Measurements from ENCODE around the gene SLCO2A1. TPM values are rescaled to one million over a fixed set of nuclear protein-coding genes. Genes with fewer than 3 reads are reported as not detected.

SLCO2A1 gene
- total and polyA plus RNA-seq, 4 experiments from 2014 or later = not detected

DNA sequence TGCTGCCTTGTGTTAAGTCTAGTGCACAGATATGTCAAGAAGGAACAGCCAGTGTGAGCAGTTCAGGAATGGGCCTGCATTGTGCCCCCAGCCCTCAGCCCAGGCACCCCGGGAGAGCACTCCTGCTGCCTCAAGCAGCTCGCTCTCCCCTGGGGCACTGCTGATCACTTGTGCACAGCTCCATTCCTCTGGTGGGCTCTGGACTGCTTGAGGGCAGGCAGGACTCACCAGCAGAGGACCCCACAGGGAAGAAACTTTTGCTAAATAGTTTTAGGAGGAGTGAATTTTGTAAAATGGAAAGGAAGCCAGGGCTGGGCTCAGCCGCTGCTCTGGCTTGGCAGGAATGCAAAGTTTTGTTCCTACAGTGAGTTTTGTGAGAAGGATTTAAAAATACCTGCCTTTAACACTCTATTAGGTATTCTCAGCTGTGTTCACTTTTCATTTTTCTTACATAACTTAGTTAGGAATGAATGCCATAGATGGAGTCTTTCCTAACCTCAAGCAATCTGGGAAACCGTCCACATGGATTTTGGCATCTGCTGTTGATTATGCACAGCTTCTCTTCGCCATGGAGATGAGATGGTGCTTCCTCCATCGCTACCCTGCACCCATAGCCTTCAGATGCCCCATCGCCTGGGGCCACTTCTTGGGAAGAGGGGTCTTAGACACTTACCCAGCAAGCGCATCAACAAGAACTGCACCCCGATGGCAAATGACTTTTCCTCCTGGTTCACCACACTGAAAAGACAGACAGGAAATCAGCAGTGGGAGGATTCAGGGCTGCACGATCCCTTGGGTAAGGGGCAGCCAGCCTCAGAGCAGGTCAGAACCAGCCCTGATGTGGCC is 91.7 kb downstream of the SLCO2A1 start:
- H3K27me3 Mint-ChIP-seq = peaks cover 5 to 6% of the 10 kb centered on the region in 2 donors
- ChIA-PET POLR2A (ENCODE audit: partially characterized antibody) (no interaction called here), CTCF (ENCODE audit: partially characterized antibody) (no interaction called here)
- H3K27me3 ChIP-seq (ENCODE audit: insufficient read depth, low read length) = no peaks in the 10 kb centered on the region
- no peak overlapping the region for H3K27ac ChIP-seq (ENCODE audit: low read depth, low read length)
- H3K4me1 Mint-ChIP-seq = peaks cover 0 to 4% (median 2%) of the 10 kb centered on the region in 4 donors
- no peaks in the 10 kb centered on the region for H3K36me3 ChIP-seq (ENCODE audit: insufficient read depth, low read length)
- no peak overlapping the region for H3K27ac Mint-ChIP-seq
- H3K9me3 Mint-ChIP-seq = no peaks in the 10 kb centered on the region
- no peaks in the 10 kb centered on the region for H3K9me3 ChIP-seq (ENCODE audit: control insufficient read depth in 1 of 2, low read length in 2 of 2)
- intact Hi-C loops (cut with micrococcal nuclease) = no loop called here
- no peaks in the 10 kb centered on the region for H3K4me1 ChIP-seq (ENCODE audit: insufficient read depth, low read length)
- H3K4me3 ChIP-seq (ENCODE audit: low read length in 2 of 2) = no peak overlapping the region
- DNase-seq = no peak
- no peak overlapping the region for H3K4me3 Mint-ChIP-seq
- no peaks in the 10 kb centered on the region for H3K36me3 Mint-ChIP-seq

DNA sequence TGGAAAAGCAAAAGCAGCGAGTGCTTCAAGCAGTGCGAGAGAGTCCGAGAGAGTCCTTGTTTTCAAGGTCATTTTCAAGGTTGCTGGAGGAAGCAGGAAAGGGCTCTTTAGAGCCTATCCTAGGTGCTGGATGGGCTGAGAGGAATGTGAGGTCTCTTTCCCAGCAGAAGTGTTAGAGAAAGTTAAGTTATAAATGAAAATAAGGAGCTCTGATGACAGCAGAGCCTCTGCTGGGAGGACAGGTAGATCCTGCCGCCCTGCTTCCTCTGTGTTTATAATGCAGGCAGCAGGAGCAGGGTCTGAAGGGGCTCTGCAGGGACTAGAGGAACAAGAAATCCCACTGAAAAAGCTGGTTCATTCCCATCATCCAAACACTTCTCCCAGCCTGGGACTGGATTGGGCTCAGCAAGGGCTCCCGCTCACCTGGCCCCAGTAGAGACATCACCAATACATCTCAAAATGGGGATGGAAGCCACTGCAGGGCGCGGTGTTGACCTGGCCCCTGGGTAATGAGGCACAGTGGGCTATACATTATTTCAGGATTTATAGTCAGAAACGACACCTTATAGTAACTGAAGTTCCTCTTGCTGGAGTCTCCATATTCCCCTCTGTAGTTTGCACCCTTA is 92.6 kb downstream of the SLCO2A1 start:
- ChIA-PET POLR2A (ENCODE audit: partially characterized antibody) (no interaction called here), CTCF (ENCODE audit: partially characterized antibody) (no interaction called here)
- no peak for DNase-seq
- Histone ChIP-seq H3K4me3 (ENCODE audit: low read length in 2 of 2) (no peak overlapping the region), H3K9me3 (ENCODE audit: control insufficient read depth in 1 of 2, low read length in 2 of 2) (no peaks in the 10 kb centered on the region), H3K27me3 (ENCODE audit: insufficient read depth, low read length) (no peaks in the 10 kb centered on the region), H3K27ac (ENCODE audit: low read depth, low read length) (no peak overlapping the region), H3K36me3 (ENCODE audit: insufficient read depth, low read length) (no peaks in the 10 kb centered on the region), H3K4me1 (ENCODE audit: insufficient read depth, low read length) (no peaks in the 10 kb centered on the region)
- Mint-ChIP-seq H3K27ac (no peak overlapping the region), H3K36me3 (no peaks in the 10 kb centered on the region), H3K27me3 (peaks cover 3 to 5% of the 10 kb centered on the region in 2 donors), H3K4me3 (no peak overlapping the region), H3K4me1 (peaks cover 0 to under 1% (median 0%) of the 10 kb centered on the region in 4 donors), H3K9me3 (no peaks in the 10 kb centered on the region)
- intact Hi-C loops (cut with micrococcal nuclease) = no loop called here

DNA sequence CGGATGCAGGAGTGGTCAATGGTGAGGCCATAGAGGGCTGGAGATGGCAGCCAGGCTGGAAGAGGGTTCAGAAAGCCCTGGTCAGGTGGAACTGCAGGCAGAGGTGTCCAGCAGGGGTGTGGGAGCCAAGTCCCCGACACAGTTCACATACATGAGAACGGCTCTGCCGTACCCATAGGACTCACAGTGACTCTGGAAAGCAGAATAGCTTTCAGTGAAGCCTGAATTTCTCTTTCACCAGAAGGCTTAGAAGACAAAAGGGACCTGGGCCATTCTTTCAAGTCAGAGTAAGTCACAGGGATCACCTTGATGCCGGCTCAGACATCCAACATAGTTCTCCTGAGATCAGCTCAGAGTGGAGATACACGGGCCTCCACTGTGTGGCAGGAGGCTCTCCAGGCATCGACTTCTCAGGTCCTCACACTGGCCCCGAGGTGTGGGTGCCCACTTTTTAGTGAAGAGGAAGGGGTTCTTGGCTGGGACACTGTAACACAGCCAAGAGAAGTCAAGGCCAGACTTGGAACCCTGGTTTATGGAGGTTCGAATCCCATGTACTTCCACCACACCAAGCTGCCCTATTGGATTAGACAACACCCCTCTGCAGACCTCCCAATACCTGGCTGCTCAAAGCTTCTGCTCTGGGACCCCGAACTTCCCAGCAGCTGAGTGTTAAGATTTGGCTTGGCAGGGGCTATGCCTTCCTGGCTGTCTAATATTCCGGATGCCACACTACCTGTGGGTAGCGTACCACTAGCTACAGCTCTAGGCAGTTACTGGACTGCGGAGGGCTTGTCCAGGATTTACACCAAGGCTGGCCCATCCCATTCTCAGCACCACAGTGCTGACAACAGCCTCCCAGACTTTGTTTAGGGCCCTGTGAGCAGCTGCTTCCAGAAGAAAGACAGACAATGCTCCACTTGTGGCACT is 93.6 kb downstream of the SLCO2A1 start:
- Mint-ChIP-seq H3K4me1 (no peaks in the 10 kb centered on the region), H3K9me3 (no peaks in the 10 kb centered on the region), H3K4me3 (no peak overlapping the region), H3K27ac (no peak overlapping the region), H3K36me3 (no peaks in the 10 kb centered on the region), H3K27me3 (peaks cover 1 to 3% of the 10 kb centered on the region in 2 donors)
- H3K27me3 ChIP-seq (ENCODE audit: insufficient read depth, low read length) = no peaks in the 10 kb centered on the region
- DNase-seq = no peak
- no peaks in the 10 kb centered on the region for H3K4me1 ChIP-seq (ENCODE audit: insufficient read depth, low read length)
- no peak overlapping the region for H3K4me3 ChIP-seq (ENCODE audit: low read length in 2 of 2)
- intact Hi-C loops (cut with micrococcal nuclease) = no loop called here
- no peaks in the 10 kb centered on the region for H3K9me3 ChIP-seq (ENCODE audit: control insufficient read depth in 1 of 2, low read length in 2 of 2)
- ChIA-PET CTCF (ENCODE audit: partially characterized antibody) (no interaction called here), POLR2A (ENCODE audit: partially characterized antibody) (no interaction called here)
- no peak overlapping the region for H3K27ac ChIP-seq (ENCODE audit: low read depth, low read length)
- no peaks in the 10 kb centered on the region for H3K36me3 ChIP-seq (ENCODE audit: insufficient read depth, low read length)

DNA sequence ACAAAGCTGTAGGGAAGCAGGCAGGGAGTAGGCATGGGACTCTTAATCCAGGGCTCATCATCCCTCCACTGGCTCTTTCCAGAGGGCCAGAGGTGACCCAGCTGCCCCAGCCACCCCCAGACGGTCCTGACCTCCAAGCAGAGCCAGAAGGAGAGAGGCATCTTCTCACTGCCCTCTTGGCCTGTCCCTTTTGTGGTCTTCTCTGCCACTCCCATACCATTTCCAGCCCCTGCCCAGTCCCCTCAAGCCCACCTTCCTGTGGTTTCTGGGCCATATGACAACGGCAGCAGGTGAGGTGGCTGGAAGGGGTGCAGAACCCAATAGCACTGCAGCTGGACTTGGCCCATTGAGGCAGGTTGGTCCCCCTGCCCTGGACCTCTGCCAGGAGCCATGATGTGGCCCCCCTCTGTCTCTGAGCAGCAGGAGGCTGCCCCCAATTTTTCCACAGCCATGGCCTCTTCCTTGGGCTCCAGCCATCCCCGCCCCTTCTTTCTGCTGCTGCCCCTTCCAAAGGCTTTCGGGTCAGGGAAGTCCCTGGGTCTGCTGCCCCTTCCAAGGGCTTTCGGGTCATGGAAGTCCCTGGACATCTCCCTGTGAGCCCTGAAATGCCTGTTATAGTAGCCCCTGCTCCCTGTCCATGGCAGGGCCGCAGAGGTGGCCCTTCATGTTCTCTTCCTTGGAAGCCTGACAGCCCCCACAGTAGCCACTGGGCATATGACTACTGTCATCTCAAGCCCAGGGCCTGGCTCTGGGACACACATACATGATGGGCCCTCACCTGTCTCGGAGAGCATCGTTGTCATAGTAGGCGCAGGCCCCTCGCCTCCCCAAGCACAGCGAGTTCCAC is 94.5 kb downstream of the SLCO2A1 start:
- Histone ChIP-seq H3K9me3 (ENCODE audit: control insufficient read depth in 1 of 2, low read length in 2 of 2) (no peaks in the 10 kb centered on the region), H3K4me1 (ENCODE audit: insufficient read depth, low read length) (no peaks in the 10 kb centered on the region), H3K36me3 (ENCODE audit: insufficient read depth, low read length) (no peaks in the 10 kb centered on the region), H3K27ac (ENCODE audit: low read depth, low read length) (no peak overlapping the region), H3K4me3 (ENCODE audit: low read length in 2 of 2) (no peak overlapping the region), H3K27me3 (ENCODE audit: insufficient read depth, low read length) (no peaks in the 10 kb centered on the region)
- no peak overlapping the region for H3K27ac Mint-ChIP-seq
- H3K4me1 Mint-ChIP-seq = no peaks in the 10 kb centered on the region
- ChIA-PET CTCF (ENCODE audit: partially characterized antibody) (no interaction called here), POLR2A (ENCODE audit: partially characterized antibody) (no interaction called here)
- H3K36me3 Mint-ChIP-seq = no peaks in the 10 kb centered on the region
- H3K27me3 Mint-ChIP-seq = peaks cover 1 to 3% of the 10 kb centered on the region in 2 donors
- H3K9me3 Mint-ChIP-seq = no peaks in the 10 kb centered on the region
- intact Hi-C loops (cut with micrococcal nuclease) = no loop called here
- DNase-seq = no peak
- H3K4me3 Mint-ChIP-seq = no peak overlapping the region

DNA sequence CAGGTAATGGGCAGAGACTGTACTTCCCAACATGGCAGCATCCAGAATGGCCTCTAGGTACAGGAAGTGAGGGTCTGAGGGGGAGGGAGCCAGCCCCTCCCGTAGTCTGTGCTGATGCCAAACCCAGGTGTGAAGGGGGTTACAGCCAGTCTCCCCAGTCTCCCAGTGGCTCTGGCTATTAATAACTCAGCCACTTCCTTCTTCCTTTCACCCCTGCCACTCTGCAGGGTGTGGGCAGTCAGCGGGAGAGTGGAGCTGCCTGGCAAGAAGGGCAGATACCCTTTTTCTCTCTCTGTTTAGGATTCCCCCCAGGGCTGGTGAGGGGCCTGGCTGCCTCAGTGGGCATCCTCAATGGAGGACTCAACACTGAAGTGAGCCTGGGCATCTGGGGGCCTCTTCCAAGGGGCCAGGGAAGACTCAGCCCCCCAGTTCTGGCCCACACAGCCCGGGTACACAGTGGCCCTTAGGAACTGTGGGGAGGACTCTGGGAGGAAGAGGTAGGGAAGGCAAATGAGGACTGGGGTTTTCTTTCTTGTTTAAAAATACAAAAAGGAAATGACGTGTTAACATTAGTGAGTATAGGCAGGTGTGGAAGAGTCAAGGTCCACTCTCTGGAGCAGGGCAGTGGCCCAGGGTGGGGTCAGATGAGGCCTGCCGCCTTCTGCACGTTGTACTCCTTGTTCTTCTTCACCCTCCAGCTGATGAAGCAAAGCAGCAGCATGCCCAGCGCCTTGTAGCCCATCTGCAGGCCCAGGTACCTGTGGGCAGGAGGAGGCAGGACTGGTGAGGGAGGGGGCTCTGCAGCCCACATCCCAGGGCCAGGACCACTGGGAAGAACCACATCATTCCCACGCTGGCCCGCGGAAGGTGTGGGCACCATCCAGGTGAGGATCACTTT is 95.4 kb downstream of the SLCO2A1 start:
- Mint-ChIP-seq H3K4me1 (no peaks in the 10 kb centered on the region), H3K9me3 (no peaks in the 10 kb centered on the region), H3K36me3 (no peaks in the 10 kb centered on the region), H3K4me3 (no peak overlapping the region), H3K27ac (no peak overlapping the region), H3K27me3 (no peaks in the 10 kb centered on the region)
- DNase-seq = no peak
- no peak overlapping the region for H3K27ac ChIP-seq (ENCODE audit: low read depth, low read length)
- ChIA-PET CTCF (ENCODE audit: partially characterized antibody) (no interaction called here), POLR2A (ENCODE audit: partially characterized antibody) (no interaction called here)
- H3K36me3 ChIP-seq (ENCODE audit: insufficient read depth, low read length) = no peaks in the 10 kb centered on the region
- no peaks in the 10 kb centered on the region for H3K4me1 ChIP-seq (ENCODE audit: insufficient read depth, low read length)
- no peaks in the 10 kb centered on the region for H3K27me3 ChIP-seq (ENCODE audit: insufficient read depth, low read length)
- intact Hi-C loops (cut with micrococcal nuclease) = no loop called here
- H3K4me3 ChIP-seq (ENCODE audit: low read length in 2 of 2) = no peak overlapping the region
- no peaks in the 10 kb centered on the region for H3K9me3 ChIP-seq (ENCODE audit: control insufficient read depth in 1 of 2, low read length in 2 of 2)

DNA sequence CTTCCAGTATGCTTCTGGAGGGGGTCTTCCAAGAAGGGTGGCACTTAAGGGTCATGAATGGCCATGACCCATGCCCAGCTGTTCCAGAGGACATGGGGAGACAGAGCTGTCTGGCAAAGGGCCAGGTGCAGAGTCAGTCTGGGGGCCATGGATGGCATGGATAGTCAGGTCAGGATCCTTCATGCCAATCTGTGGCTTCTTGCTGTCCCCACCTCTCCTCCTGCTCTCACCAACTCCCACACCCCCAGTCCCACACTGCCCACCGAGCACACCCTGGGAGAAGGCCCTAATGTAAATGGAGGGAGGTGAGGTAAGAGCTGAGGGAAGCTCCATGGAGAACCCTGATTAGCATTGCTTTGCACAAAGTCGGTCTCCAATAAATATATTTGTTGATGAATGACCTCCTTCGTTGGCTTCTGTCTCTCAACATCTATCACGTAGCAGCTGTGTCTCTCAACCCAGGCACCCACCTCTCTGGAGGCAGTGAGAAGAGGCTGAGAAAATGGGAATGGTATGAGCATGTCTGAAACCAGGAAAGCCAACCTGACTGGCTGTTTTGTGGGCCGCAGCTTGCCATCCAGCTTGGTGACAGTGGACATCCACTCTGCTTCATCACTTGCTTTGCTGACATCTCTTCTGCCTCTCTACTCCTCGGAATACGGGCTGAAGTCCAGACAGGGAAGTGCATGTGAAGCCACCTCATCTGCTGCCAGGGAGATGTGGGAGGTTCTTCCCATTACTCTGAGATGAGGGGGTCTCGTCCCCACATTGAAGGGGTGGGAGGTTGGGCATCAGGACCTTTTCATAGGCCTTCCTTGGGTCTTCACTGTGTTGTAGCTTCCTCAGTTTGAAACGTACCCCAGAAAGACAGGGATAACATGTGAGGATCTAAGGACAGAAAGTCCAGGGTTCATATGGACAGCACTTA is 96.4 kb downstream of the SLCO2A1 start:
- H3K27ac Mint-ChIP-seq = peak overlapping the region in 1 of 7 donors; percentile 61
- no peak overlapping the region for H3K4me3 Mint-ChIP-seq
- DNase-seq = no peak
- Histone ChIP-seq H3K4me3 (ENCODE audit: low read length in 2 of 2) (no peak overlapping the region), H3K4me1 (ENCODE audit: insufficient read depth, low read length) (no peaks in the 10 kb centered on the region), H3K27ac (ENCODE audit: low read depth, low read length) (no peak overlapping the region), H3K9me3 (ENCODE audit: control insufficient read depth in 1 of 2, low read length in 2 of 2) (no peaks in the 10 kb centered on the region), H3K36me3 (ENCODE audit: insufficient read depth, low read length) (no peaks in the 10 kb centered on the region), H3K27me3 (ENCODE audit: insufficient read depth, low read length) (no peaks in the 10 kb centered on the region)
- H3K36me3 Mint-ChIP-seq = no peaks in the 10 kb centered on the region
- CTCF ChIA-PET (ENCODE audit: partially characterized antibody) = no interaction called here
- POLR2A ChIA-PET (ENCODE audit: partially characterized antibody) = no interaction called here
- intact Hi-C loops (cut with micrococcal nuclease) = no loop called here
- peaks cover 3% of the 10 kb centered on the region in 2 donors for H3K27me3 Mint-ChIP-seq
- no peaks in the 10 kb centered on the region for H3K9me3 Mint-ChIP-seq
- peaks cover 0 to 4% (median 2%) of the 10 kb centered on the region in 4 donors for H3K4me1 Mint-ChIP-seq

Measured in CD4-positive, alpha-beta memory T cell (primary cell).